Putamen (tissue), 1 donor: ENCODE measurements around the gene PCSK7.
"Not testable (repeated sequence)": the region's sequence is repeated elsewhere in the genome, so short reads cannot be mapped to it uniquely, and the experiment has no call there.

Source experiments
- DNase-seq: peaks from one replicate; pipeline ENCODE4 v3.0.0-alpha.2; 2016; ENCODE audit warnings: low spot score

PCSK7 gene

DNA sequence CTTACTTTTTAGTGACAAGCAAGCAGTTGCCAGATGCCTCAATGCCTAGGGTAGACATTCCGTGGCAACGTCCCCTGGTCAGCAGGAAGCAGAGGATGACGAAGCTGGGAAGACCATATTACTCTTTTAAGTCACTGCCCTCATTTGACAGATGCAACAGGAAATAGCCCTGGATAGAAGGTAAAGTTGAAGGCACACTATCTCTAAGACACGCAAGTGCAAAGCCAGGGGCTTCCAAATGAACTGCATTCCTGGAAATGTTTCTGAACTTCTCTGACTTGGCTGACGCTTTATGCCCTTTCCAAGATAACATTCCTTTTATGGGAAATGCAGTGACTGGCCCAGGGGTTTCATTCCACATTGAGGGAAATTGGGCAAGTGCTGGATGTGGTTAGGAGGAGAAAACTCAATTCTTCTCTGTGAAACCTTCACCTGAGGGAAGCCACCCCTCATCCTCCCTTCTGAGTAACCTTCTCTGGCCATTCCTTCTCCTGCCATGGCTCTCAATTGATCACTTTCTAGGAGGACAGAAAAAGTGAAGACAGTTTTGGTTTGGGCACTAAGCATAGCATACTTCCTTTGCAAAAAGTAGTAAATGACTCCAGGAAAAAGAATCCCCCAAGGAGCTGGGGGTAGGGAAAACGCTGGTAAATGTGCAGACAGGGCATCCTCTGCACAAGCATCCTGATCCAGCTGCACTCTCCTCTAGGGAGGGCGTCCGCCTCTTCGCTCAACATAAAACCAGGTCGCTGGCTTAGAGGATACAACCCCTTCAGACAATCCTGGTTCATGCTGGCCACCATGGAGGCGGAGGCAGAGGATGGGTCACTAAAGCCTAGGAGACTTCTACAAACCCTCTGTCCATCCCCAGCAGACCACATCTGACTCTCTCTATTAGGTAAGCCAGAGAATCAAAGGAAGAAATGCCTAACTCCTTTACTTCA lies 14.5 kb downstream of the PCSK7 start:
- DNase-seq = no peak

DNA sequence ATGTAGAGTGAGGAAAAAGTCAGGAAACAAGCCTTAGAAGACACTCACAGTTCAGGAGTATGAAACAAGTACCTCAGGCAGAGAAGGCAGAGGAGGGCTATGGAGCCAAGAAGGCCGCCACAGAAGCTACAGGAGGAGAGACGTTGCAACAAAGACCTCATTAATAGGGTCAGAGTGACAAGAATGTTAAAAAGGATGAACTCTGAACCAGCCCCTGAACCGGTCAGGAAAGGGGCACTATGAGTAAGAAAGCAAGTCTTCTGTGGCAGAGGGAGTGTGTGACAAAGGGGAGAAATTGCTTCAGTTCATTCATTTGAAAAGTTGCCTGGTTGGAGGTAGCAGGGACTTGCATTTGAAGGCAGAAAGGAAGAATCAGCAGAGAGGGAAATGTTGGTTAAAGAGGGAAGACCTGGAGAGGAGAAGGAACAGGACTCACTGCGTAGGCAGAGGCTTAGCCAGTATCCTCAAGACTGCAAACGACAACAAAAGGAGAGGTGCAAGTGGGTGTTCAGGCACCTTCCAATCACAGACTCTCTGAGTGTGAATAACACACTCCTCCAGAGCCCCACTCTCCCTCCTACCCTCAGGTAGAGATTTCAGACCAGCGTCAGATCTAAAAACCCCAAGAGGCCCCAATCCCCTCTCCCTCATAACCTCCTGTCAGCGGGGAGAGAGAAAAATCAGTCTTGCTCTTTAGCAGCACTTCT lies 17.3 kb downstream of the PCSK7 start:
- DNase-seq = no peak

DNA sequence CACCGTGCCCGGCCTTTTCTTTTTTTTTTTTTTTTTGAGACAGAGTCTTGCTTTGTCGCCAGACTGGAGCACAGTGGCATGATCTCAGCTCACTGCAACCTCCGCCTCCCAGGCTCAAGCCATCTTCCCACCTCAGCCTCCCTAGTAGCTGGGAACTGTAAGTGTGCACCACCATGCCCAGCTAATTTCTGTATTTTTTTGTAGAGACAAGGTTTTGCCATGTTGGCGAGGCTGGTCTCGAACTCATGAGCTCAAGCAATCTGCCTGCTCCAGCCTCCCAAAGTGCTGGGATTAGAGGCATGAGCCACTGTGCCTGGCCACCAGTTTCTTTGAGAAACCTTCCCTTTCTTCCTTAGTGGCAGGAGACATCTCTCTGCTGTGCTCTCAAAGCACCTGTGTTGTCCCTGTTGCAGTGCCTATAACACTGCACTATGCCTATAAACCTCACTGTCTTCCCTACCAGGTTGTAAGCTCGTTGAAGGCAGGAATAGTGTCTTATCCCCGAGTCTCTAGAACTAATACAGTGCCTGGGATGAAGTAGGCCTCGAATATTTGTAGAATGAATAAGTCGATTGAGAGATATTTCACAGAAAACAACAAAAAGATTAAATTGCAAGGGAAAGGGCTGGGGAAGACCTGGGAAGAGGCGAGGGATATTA lies 19.0 kb downstream of the PCSK7 start:
- no peak for DNase-seq

DNA sequence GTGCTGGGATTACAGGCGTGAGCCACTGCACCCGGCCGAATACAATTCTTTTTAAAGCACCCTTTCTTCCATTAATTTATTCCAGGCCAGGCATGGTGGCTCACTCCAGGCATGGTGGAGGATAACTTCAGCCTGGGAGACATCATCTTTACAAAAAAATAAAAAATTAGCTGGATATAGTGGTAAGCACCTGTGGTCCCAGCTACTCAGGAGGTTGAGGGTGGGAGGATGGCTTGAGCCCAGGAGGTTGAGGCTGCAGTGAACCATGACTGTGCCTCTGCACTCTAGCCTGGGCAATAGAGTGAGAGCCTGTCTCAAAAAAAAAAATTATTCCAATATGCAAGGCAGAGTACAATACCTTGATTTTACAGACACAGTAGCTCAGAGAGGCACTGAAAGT lies 21.3 kb downstream of the PCSK7 start:
- no peak for DNase-seq

DNA sequence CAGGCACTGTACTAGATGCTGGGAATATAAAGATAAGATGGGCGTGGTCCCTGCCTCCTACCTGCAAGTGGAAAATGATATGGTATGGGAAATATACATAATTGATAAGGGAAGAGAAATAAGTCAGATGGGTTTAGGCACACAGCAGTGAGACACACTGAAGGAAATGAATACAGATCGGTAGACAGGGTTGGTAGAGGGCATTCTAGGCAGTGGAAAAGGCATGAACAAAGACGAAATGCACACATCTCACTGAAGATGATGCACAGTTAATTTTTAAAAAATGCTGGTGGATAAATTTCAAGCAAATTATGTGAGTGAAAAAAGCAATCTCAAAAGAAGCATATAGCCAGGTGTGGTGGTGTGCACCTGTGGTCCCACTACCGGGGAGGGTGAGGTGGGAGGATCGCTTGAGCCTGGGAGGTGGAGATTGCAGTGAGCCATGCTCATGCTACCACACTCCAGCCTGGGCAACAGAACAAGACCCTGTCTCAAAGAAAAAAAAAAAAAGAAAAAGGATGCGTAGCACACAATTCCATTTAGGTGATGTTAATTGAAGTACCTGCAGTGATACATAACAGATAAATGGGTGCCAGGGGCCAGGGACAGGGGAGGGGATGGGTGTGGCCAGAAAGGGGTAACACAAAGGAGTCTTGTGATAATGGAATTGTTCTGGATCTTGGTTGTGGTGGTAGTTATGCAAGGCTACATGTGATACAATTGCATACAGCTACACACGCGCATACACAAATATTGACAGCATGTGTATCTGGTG lies 22.3 kb downstream of the PCSK7 start:
- DNase-seq = not testable (repeated sequence)

DNA sequence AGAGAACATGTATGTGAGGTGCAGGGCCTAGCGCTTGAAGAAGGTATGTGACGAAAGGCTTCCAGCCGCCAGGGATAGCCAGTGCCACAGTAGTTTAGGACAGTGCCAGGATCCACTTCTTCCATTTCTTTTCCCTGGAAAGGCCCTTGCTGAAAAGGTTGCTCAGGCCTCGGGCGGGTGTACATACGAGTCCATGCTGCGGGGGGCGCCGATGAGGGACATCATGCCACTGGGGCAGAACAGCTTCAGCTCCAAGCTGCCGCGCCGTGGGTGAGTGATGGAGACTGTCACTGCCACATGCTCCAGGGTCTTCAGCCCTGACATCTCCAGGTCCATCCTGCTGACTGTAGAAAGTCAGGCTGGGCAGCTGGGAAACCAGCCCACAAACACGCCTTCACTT lies 23.2 kb downstream of the PCSK7 start:
- DNase-seq = not testable (repeated sequence)

DNA sequence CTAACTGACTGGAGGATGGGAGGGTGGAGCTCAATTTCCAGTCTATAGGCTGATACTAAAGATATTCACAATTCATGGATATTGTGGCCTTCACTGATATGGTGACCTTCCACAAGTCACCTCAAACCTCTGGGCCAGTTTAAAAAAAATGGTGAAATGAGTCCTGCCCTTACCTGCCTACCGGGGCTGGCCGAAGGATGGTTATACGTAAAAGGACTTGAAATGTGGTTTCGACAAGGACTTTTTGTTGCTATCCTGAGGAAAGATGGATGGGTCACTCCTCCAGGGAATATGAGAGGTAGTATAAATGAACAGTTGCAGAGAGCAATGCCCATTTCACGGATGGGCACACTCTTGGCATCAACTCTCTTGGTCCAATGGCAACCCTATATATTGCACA lies 24.4 kb downstream of the PCSK7 start:
- DNase-seq = not testable (repeated sequence)

DNA sequence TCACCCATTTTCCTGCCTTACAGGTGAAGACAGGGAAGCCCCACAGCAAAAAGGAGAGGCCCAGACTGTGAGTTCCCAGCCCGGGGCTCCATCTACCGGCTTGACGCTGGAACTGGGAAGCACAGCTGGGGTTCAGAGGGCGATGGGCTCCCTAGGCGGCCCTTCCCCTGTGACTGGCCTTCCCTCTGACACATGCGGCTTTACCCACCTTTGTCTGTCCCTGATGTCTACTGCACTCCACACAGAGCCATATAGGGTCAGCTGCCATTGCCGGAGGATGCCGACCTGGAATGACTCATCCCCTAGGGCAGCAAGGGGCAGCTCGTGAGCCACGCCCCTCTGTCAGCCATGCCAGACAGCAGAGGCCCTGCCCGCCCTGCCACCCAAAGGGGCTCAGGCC lies 25.0 kb downstream of the PCSK7 start:
- not testable (repeated sequence) for DNase-seq

DNA sequence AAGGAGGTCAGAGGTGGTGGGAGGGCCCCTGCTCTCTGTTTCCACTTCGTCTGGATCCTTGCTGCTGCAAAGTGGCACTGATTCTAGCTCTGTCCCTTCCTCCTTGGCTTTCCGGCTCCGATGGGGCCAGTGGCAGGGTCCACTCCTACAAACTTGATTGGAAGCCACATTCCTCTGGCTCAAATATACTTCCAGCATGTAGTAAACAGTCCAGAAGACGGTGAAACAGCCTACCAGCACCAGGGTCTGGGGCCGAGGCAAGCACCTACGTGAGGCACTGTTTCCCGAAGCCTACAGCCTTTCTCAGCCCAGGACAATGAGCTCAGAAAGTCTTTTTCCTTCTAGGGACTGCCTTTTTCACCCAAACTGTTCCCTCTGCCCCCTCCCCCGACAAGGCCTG lies 25.8 kb downstream of the PCSK7 start:
- not testable (repeated sequence) for DNase-seq

DNA sequence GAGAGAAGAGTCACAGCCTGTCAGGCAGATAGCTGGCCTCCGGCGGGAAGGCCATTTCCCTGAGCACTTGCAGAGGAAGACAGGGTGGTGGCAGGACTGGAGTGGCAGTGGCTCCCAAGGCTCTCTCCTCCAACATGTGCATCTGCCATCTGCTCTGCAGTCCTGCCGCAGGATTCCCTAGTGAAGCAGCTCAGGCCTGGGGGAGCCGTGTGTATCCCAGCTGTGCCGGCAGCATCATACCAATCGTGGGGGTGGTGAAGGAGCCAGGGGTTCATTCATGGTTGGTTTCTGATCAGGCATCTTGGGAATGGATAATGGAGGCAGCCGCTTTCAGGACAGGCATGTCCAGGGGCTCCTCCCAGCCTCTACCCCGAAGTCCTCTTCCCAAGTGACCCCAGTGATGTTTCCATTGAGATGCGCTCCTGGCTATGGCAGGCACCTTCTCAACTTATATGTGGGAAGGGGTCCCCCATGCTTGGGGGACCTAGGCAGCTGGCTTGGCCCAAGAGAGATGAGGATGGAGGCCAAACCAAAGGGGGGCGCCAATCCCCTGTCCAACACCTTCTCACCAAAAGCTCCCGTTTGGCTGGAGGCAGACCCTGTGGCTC lies 26.6 kb downstream of the PCSK7 start:
- no peak for DNase-seq

DNA sequence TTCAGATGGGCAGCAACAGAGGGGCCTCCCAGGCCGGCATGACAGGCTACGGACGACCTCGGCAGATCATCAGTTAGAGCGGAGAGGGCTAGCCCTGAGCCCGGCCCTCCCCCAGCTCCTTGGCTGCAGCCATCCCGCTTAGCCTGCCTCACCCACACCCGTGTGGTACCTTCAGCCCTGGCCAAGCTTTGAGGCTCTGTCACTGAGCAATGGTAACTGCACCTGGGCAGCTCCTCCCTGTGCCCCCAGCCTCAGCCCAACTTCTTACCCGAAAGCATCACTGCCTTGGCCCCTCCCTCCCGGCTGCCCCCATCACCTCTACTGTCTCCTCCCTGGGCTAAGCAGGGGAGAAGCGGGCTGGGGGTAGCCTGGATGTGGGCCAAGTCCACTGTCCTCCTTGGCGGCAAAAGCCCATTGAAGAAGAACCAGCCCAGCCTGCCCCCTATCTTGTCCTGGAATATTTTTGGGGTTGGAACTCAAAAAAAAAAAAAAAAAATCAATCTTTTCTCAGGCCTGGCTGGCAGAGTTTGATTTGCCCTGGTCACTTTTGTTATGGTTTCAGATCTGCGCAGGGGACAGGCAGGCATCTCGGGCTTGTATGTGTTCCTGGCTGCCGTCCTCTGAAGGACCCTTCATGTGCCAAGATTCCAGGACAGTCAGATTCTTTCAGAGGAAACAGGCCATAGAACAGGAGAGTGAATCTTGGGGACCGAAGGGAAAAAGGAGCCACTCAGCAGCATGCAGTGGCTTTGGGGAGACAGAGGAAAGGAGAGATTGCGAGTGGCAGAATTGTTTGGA lies 27.4 kb downstream of the PCSK7 start:
- no peak for DNase-seq

DNA sequence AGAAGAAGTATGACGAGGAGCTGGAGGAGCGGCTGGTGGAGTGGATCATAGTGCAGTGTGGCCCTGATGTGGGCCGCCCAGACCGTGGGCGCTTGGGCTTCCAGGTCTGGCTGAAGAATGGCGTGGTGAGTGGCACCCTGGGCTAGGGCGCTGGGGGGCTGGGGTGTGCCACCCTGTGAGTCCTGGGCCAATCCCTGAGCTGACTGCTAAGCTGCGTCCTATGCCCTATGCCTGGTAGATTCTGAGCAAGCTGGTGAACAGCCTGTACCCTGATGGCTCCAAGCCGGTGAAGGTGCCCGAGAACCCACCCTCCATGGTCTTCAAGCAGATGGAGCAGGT lies 28.8 kb downstream of the PCSK7 start:
- DNase-seq = no peak

DNA sequence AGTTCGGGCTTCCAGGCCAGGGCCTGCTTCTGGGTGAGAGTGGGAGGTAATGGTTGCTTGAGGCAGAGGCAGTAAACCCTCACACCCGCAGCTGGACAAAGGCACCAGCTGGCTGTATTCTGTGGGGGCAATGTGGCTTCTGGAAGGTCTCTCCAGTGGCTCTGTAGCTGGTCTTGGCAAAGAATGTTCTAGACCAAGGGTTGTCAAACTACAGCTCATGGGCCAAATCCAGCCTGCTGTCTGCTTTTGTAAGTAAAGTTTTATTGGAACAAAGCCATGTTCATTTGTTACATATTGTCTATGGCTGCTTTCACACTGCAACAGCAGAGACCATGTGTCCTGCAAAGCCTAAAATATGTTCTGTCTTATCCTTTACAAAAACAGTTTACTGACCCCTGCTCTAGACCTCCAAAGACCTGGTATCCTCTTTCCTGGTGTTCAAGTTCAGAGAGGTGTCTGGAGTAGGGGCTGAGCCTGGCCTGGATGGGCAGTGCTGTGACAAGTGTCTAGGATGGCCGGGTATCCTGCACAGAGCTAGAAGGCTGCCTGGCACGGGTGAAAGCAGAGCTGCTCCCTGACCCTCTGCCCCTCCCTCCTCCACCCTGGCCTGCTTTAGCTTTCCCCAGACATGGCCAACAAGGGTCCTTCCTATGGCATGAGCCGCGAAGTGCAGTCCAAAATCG lies 29.3 kb downstream of the PCSK7 start:
- no peak for DNase-seq

DNA sequence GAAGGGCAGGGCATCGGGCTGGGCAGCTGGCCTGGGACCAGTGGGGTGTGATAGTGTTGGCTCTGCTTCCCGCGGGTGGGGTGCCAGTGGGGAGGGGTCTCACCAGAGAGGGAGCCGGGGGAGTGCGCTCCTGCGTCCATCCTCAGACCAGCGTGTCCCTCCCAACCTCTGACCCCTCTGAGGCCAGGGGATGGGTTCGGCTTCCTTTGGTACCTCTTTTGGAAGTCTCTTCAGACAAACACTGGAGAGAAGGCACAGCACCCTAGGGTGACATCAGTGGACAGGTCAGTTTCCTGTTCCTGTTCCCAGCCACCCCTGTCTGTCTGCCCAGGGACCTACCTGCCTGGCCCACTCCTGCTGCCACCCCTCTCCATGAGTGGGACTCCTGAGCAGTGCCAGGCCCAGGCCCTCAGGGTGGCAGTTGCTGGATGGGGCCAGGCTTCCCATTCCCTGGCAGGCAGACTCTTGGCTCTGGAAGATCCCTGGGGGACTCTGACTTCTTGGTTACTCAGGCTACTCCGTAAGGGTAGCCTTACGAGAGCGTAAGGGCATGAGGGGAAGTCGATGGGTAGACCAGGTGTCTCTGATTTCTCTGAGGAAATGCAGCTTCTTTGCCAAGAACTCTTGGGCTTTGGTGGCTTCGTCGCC lies 30.1 kb downstream of the PCSK7 start:
- DNase-seq = no peak

DNA sequence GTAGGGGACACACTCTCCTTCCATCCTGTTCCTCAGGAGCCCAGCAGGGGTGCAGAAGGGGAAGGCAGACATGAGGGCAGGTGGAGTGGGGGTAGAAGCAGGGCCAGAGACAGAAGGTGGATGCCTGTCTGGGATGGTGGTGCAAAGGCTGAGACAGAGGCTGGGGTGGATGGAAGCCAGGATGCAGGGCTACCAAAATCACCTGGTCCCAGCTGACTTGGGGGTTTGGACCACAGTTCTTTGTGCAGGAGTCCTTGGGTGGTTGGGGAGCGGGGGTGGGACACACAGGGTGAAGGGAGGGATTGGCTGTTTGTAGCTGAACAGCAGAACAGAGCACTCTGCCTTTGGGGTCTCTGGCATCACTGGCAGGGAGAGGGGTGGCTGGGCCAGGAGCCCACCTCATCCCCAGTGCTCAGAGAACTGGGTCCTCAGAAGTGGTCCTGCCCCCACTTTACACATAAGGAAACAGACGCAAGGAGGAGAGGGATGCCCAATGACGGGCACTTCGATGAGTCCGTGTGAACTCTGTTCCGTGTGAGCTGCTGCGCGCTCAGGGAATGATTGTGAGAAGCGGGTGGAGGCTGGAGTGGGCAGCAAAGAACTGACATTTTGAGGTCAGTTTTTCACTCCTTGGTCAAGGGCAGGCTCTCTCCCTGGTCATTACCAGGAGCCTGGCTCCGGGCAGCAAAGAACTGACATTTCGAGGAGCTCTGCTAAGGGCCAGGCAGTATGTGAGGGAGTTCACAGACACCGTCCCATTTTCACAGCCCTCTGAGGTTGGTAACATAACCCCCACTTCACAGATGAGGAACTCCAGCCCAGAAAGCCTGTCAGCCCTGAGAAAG lies 30.8 kb downstream of the PCSK7 start:
- no peak for DNase-seq

DNA sequence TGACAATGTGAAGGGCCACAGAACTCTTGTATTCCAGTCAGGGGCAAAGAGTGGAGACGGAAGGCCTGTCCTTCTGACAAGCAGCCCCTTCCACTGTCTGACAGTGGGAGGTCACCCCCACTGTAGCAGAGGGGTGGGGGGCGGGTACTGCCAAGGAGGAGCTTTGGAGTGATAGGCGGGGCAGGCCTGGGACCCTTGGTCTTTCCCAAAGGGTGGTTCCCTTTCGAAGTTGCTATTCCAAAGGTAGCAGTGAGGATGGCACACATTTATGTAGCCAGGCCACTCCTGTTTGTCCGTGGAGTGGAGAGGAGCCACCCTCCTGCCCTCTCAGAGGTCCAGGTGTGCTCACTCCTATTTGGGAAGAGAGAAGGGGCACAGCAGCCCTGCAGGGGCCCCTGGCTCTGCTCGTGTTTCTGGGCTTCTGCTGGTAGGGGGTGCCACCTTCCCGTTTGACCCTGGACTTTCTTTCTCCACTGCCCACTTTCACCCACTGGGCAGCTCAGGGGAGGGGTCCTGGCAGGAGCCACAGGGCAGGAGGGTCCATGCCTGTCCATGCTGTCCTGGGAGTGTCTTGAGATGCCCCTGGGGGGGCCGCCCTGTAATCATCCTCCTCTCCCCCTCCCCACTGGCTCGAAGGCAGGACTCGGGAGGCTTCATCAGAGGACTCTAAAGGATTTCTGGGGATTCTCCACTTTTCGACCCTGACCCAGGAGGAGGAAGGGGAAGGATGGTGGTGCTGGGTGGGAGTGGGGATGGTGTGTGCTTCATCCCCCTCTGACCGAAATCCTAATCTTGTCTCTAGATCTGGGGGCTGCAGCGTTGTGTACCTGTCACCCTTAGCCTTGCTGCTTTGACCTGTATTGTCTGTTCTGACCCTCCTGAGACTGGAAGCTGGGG lies 31.7 kb downstream of the PCSK7 start:
- no peak for DNase-seq

DNA sequence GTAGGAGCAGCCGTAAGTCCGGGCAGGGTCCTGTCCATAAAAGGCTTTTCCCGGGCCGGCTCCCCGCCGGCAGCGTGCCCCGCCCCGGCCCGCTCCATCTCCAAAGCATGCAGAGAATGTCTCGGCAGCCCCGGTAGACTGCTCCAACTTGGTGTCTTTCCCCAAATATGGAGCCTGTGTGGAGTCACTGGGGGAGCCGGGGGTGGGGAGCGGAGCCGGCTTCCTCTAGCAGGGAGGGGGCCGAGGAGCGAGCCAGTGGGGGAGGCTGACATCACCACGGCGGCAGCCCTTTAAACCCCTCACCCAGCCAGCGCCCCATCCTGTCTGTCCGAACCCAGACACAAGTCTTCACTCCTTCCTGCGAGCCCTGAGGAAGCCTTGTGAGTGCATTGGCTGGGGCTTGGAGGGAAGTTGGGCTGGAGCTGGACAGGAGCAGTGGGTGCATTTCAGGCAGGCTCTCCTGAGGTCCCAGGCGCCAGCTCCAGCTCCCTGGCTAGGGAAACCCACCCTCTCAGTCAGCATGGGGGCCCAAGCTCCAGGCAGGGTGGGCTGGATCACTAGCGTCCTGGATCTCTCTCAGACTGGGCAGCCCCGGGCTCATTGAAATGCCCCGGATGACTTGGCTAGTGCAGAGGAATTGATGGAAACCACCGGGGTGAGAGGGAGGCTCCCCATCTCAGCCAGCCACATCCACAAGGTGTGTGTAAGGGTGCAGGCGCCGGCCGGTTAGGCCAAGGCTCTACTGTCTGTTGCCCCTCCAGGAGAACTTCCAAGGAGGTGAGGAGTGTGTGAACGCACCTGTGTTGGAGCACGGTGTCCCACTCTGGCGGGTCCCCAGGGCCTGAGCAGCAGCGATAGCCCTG lies 32.6 kb downstream of the PCSK7 start, which contains the start of gene TAGLN:
TAGLN (plus strand) TSS at position 318 of the 863 bp plus-strand sequence. CDS start 3,644 bp downstream, outside the sequence.
- no peak for DNase-seq
